HepG2 (cell line): ENCODE results near the gene EMC8. TPM values are rescaled to one million over a fixed set of nuclear protein-coding genes. Genes with fewer than 3 reads are reported as not detected.
A peak's percentile ranks its signal among the peaks of the same experiment; 100 is the strongest.

ENCODE experiments used
- ATAC-seq: fragments of 200-7000 bp; cut with Tn5 transposase; 3 replicates; pipeline ENCODE4 v1.9.1; 2020; ENCODE audit warnings: mild to moderate bottlenecking, moderate library complexity
- BruUV-seq: library from RNA; stranded (reverse); fragments of 400-500 nt; replicated peaks from 2 replicates; lab custom pipeline; 2021; lab: Mats Ljungman, UMichigan
- CTCF ChIA-PET: fragments of 300-600 bp; formaldehyde crosslinking; extraction: SDS; loops from one replicate; lab custom pipeline; 2021; ENCODE audit warnings: low total read pairs, inconsistent platforms, low intra/inter-chr PET ratio; lab: Yijun Ruan, JAX
- POLR2A ChIA-PET: fragments of 350-600 bp; sonication (Branson Sonifier 250); formaldehyde crosslinking; loops from one replicate; lab custom pipeline; 2020; ENCODE audit warnings: antibody characterized with exemption, inconsistent platforms; lab: Yijun Ruan, JAX
- DNase-seq: peaks from one replicate; pipeline ENCODE4 v3.0.0-alpha.2; 2015; ENCODE audit warnings: low spot score
- FAIRE-seq: peaks from 3 replicates; lab custom pipeline; 2011; peaks lifted over from hg19 to GRCh38; lab: Jason Lieb, UNC
- H2AFZ ChIP-seq: one replicate; pipeline ENCODE4 v1.6.1; 2011; ENCODE audit warnings: low read length, inconsistent platforms
- H3K27ac ChIP-seq: fragments of 300-600 bp; 3 replicates; pipeline ENCODE4 v1.8.0; 2011; ENCODE audit warnings: mixed run types, mild to moderate bottlenecking, mixed read lengths, low read length, inconsistent platforms; ENCODE audit not compliant: insufficient read depth; ENCODE audit errors: extremely low read length
- H3K27me3 ChIP-seq, 2 experiments: fragments of 200-600 bp in 1 of 2; 2 replicates in 1 of 2; 3 replicates in 1 of 2; pipeline versions ENCODE4 v1.6.0 to v1.8.0; 2011; ENCODE audit warnings: low read length in 2 of 2, mild to moderate bottlenecking in 2 of 2, moderate library complexity in 2 of 2, inconsistent platforms in 1 of 2; ENCODE audit not compliant: insufficient read depth in 2 of 2, control insufficient read depth in 1 of 2
- H3K36me3 ChIP-seq, 2 experiments: fragments of 200-600 bp in 1 of 2; replicated peaks in 1 of 2; 2 replicates in 1 of 2; 3 replicates in 1 of 2; pipeline versions ENCODE4 v1.5.1 to v1.8.0; 2011; ENCODE audit warnings: low read length in 2 of 2, inconsistent platforms in 1 of 2; ENCODE audit not compliant: insufficient read depth in 2 of 2, control insufficient read depth in 1 of 2
- H3K4me1 ChIP-seq: 2 replicates; pipeline ENCODE4 v1.5.1; 2012; ENCODE audit warnings: low read length, inconsistent platforms; ENCODE audit not compliant: insufficient read depth
- H3K4me2 ChIP-seq: 2 replicates; pipeline ENCODE4 v1.6.0; 2011; ENCODE audit warnings: low read depth, low read length, inconsistent platforms
- H3K4me3 ChIP-seq, 3 experiments: fragments of 200-600 bp in 1 of 3; sonication (generic), shearing (Covaris generic) in 1 of 3; replicated peaks in 1 of 3; 2 replicates each; pipeline ENCODE4 v1.5.1; 2011 to 2016; ENCODE audit warnings: low read length in 3 of 3, inconsistent platforms in 2 of 3, low read depth in 2 of 3, mild to moderate bottlenecking in 2 of 3, control low read depth in 1 of 3, mixed read lengths in 1 of 3; ENCODE audit not compliant: insufficient read depth in 1 of 3
- H3K79me2 ChIP-seq: one replicate; pipeline ENCODE4 v1.6.1; 2011; ENCODE audit warnings: low read length, inconsistent platforms; ENCODE audit not compliant: insufficient read depth
- H3K9ac ChIP-seq: 2 replicates; pipeline ENCODE4 v1.6.0; 2011; ENCODE audit warnings: mild to moderate bottlenecking, low read depth, low read length, inconsistent platforms; ENCODE audit not compliant: insufficient read depth
- H3K9me3 ChIP-seq: 2 replicates; pipeline ENCODE4 v1.5.1; 2012; ENCODE audit warnings: mild to moderate bottlenecking, low read length
- H4K20me1 ChIP-seq: 2 replicates; pipeline ENCODE4 v1.6.0; 2011; ENCODE audit warnings: inconsistent platforms, mild to moderate bottlenecking, low read length, moderate library complexity; ENCODE audit not compliant: insufficient read depth
- BRCA1 ChIP-seq: sonication (generic); formaldehyde crosslinking; IDR thresholded peaks from 2 replicates; pipeline ENCODE4 v1.4.0; 2020; ENCODE audit warnings: missing genetic modification reagents
- CERS6 ChIP-seq: sonication (generic); formaldehyde crosslinking; IDR thresholded peaks from 2 replicates; pipeline ENCODE4 v1.5.0; 2020; ENCODE audit warnings: missing genetic modification reagents
- DR1 ChIP-seq: sonication (generic); formaldehyde crosslinking; IDR thresholded peaks from 2 replicates; pipeline ENCODE4 v1.8.0; 2021; ENCODE audit warnings: mild to moderate bottlenecking, missing genetic modification reagents, inconsistent platforms
- FOXA3 ChIP-seq: IDR thresholded peaks from 2 replicates; pipeline ENCODE4 v1.6.1; 2016; ENCODE audit warnings: missing genetic modification reagents, missing compliant biosample characterization
- GABPB1 ChIP-seq: IDR thresholded peaks from 2 replicates; pipeline ENCODE4 v1.6.1; 2016; ENCODE audit warnings: mild to moderate bottlenecking, missing genetic modification reagents, moderate library complexity, missing compliant biosample characterization
- KMT2A ChIP-seq: sonication (generic); formaldehyde crosslinking; IDR thresholded peaks from 2 replicates; pipeline ENCODE4 v1.4.0; 2020; ENCODE audit warnings: missing genetic modification reagents
- MYPOP ChIP-seq: sonication (generic); formaldehyde crosslinking; IDR thresholded peaks from 2 replicates; pipeline ENCODE4 v1.8.1; 2023; ENCODE audit warnings: mild to moderate bottlenecking, moderate library complexity, missing genetic modification reagents
- NR1H2 ChIP-seq: sonication (generic); formaldehyde crosslinking; IDR thresholded peaks from 2 replicates; pipeline ENCODE4 v1.8.1; 2022; ENCODE audit warnings: low read depth, missing genetic modification reagents, borderline replicate concordance
- SMAD1 ChIP-seq: sonication (generic); formaldehyde crosslinking; IDR thresholded peaks from 2 replicates; pipeline ENCODE4 v1.4.0; 2020; ENCODE audit warnings: missing genetic modification reagents, low read depth, mild to moderate bottlenecking, borderline replicate concordance
- ZNF431 ChIP-seq: sonication (generic); formaldehyde crosslinking; IDR thresholded peaks from 2 replicates; pipeline ENCODE4 v1.9.0; 2022; ENCODE audit warnings: missing genetic modification reagents, low read depth, mild to moderate bottlenecking, borderline replicate concordance
- ZNF703 ChIP-seq: sonication (generic); formaldehyde crosslinking; IDR thresholded peaks from 2 replicates; pipeline ENCODE4 v1.5.1; 2020; ENCODE audit warnings: missing genetic modification reagents, mild to moderate bottlenecking, moderate library complexity, borderline replicate concordance
- ZNF776 ChIP-seq: sonication (generic); formaldehyde crosslinking; IDR thresholded peaks from 2 replicates; pipeline ENCODE4 v1.4.0; 2020; ENCODE audit warnings: mild to moderate bottlenecking, missing genetic modification reagents
- WGBS: methylation state at CpG from one replicate; pipeline ENCODE4 v1.1.6; 2017; ENCODE audit warnings: low lambda C conversion rate; 5-methylcytosine and 5-hydroxymethylcytosine counted together
- in situ Hi-C: cut with HindIII; loops from 2 replicates; pipeline ENCODE4 v1.10.0; 2017; ENCODE audit warnings: low pct_unique_long_range_greater_than_20kb; ENCODE audit not compliant: extremely low pct_ligation_motif_present
- intact Hi-C: fragments of 100-400 bp; cut with micrococcal nuclease; formaldehyde crosslinking; loops from one replicate; pipeline ENCODE4 v1.10.0; 2022; ENCODE audit not compliant: unreplicated experiment
- polyA plus RNA-seq, 8 experiments: library from polyadenylated mRNA; depleted of rRNA in 3 of 8; stranded (reverse) in 7 of 8; unstranded in 1 of 8; fragments of >200 nt; fragmentation: Illumina TruSeq in 4 of 8; extraction: Trizol in 4 of 8; gene quantifications; 2 replicates each; pipeline versions ENCODE4 v1.2.1 to v1.2.3, GENCODE V29; 2011 to 2016; ENCODE audit warnings: low read depth in 4 of 8, missing spikeins in 1 of 8, mixed read lengths in 1 of 8; ENCODE audit not compliant: insufficient read depth in 1 of 8
- total RNA-seq, 5 experiments: library from RNA; depleted of rRNA; stranded (reverse); fragments of >200 nt; fragmentation: Illumina TruSeq; extraction: Trizol; gene quantifications; 2 replicates each; pipeline ENCODE4 v1.2.3, GENCODE V29; 2016; ENCODE audit warnings: low read depth in 1 of 5
- TF ChIP-seq, protein P1 (sequence below): sonication (generic); formaldehyde crosslinking; IDR thresholded peaks from 2 replicates; pipeline ENCODE4 v1.4.0; 2020; ENCODE audit warnings: missing genetic modification reagents

Gene EMC8
- total and polyA plus RNA-seq, 2 of the 13 experiments (the other 11 are each of a cell fraction or from before 2014, with no cell fraction given), result 55.0 to 76.0 TPM

- in situ Hi-C loops, result no loop called here
- TF ChIP-seq MYPOP (CRISPR knock-in tag) (no peak), NR1H2 (CRISPR knock-in tag) (0 out of 2 replicates have a peak, but pooled peaks have one; percentile 36)
- Histone ChIP-seq H3K4me1 (no peaks in the 10 kb centered on the region), H3K27me3 (peaks cover 2 to 37% of the 10 kb centered on the region in 2 experiments; a peak in 4 of 5 replicates), H3K36me3 (no peaks in the 10 kb centered on the region), H3K79me2 (no peaks in the 10 kb centered on the region), H3K9ac (no peak overlapping the region), H2AFZ (no peak overlapping the region), H3K27ac (no peak overlapping the region), H3K4me2 (no peak overlapping the region), H4K20me1 (no peaks in the 10 kb centered on the region), H3K4me3 (no peak overlapping the region), H3K9me3 (no peaks in the 10 kb centered on the region)
- intact Hi-C loops, result no loop called here
- POLR2A ChIA-PET, result no interaction called here
- CTCF ChIA-PET, result no interaction called here
- 43% methylated on average over 22 of the region's 24 CpGs for WGBS
- no peak for DNase-seq
- no peak for ATAC-seq
- no peak for FAIRE-seq
- BruUV-seq, result no TSS peak
Observed at GRCh38 chr16:85829751-85830445, 30.6 kb upstream of the EMC8 start.

DNA sequence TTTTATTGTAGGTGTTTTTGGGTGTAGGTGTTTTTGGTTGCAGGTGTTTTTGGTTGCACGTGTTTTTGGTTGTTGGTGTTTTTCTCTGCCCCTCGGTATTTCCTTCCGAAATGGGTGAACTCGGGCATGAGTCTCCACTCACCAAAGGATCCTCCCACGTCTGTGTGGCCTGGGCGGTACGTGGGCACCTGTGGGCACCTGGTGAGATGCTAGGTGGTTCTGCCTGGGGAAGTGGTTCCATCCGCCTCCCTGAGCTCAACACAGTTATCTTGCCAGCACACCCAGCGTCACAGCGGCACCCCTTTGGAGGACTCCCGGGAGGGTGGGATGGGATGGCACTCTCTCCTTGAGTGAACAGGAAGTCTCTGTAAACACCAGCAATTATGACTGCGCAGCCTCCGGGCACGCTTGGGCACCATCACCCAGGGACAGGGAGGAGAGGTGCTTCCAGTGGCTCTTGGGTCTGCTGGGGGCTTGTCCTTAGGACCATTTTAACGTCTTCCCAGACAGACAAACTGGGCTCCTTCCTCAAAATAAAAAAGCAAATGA lies 29.9 kb upstream of the EMC8 start:
- ATAC-seq, result no peak
- no peak for DNase-seq
- ChIA-PET POLR2A (no interaction called here), CTCF (no interaction called here)
- no TSS peak for BruUV-seq
- no peak for FAIRE-seq
- Histone ChIP-seq H3K79me2 (no peaks in the 10 kb centered on the region), H3K9ac (no peak overlapping the region), H4K20me1 (no peaks in the 10 kb centered on the region), H3K4me2 (no peak overlapping the region), H3K27me3 (peaks cover 2 to 35% of the 10 kb centered on the region in 2 experiments; a peak in 4 of 5 replicates), H3K4me3 (no peak overlapping the region), H3K36me3 (no peaks in the 10 kb centered on the region), H3K4me1 (no peaks in the 10 kb centered on the region), H3K9me3 (no peaks in the 10 kb centered on the region), H3K27ac (no peak overlapping the region), H2AFZ (no peak overlapping the region)
- intact Hi-C loops, result no loop called here
- TF ChIP-seq GABPB1 (no peak), KMT2A (no peak), ZNF431 (CRISPR knock-in tag) (no peak), ZNF776 (no peak), BRCA1 (CRISPR knock-in tag) (no peak), DR1 (no peak), FOXA3 (CRISPR knock-in tag) (no peak), SMAD1 (CRISPR knock-in tag) (no peak), CERS6 (CRISPR knock-in tag) (no peak), ZNF703 (CRISPR knock-in tag) (no peak)
- TF ChIP-seq, protein P1, sequence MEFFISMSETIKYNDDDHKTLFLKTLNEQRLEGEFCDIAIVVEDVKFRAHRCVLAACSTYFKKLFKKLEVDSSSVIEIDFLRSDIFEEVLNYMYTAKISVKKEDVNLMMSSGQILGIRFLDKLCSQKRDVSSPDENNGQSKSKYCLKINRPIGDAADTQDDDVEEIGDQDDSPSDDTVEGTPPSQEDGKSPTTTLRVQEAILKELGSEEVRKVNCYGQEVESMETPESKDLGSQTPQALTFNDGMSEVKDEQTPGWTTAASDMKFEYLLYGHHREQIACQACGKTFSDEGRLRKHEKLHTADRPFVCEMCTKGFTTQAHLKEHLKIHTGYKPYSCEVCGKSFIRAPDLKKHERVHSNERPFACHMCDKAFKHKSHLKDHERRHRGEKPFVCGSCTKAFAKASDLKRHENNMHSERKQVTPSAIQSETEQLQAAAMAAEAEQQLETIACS, result no peak
- in situ Hi-C loops, result no loop called here
- whole genome bisulfite sequencing, result 37% methylated on average over 12 of the region's 15 CpGs
